Transverse colon (tissue), 4 donors: ENCODE results near the gene OR2A25.

Source experiments
- CTCF ChIP-seq, 5 experiments: fragments of 200-600 bp in 3 of 5; fragments of 450-650 bp in 2 of 5; sonication (generic) in 3 of 5; IDR thresholded peaks; 1 replicate in 2 of 5; 2 replicates in 3 of 5; pipeline ENCODE4 v1.5.1; 2016 to 2017; ENCODE audit warnings: antibody characterized with exemption in 5 of 5, inconsistent platforms in 3 of 5, mild to moderate bottlenecking in 2 of 5, moderate library complexity in 1 of 5
- EP300 ChIP-seq: sonication (generic); formaldehyde crosslinking; IDR thresholded peaks from one replicate; pipeline ENCODE4 v1.6.1; 2017; ENCODE audit warnings: antibody characterized with exemption, low read depth
- POLR2A ChIP-seq: fragments of 450-650 bp; IDR thresholded peaks from one replicate; pipeline ENCODE4 v1.6.1; 2016; ENCODE audit warnings: antibody characterized with exemption, mild to moderate bottlenecking, moderate library complexity
- POLR2AphosphoS5 ChIP-seq, 3 donors: sonication (generic); formaldehyde crosslinking; IDR thresholded peaks; one replicate each; pipeline ENCODE4 v1.6.1; 2016; ENCODE audit warnings: antibody characterized with exemption in 3 of 3

GRCh38 chr7:144027974-144028373 lies 41.6 kb upstream of the OR2A25 start:
- TF ChIP-seq CTCF (IDR thresholded peaks at IDR 0.05) (no peak), POLR2AphosphoS5 (IDR thresholded peaks at IDR 0.05) (no peak), EP300 (no peak), POLR2A (no peak)
